GM19239 (cell line): ENCODE results near the gene LRMDA.
"Not testable (repeated sequence)": the region's sequence is repeated elsewhere in the genome, so short reads cannot be mapped to it uniquely, and the experiment has no call there.

ENCODE experiments used
- DNase-seq: peaks from one replicate; pipeline ENCODE4 v3.0.0; 2011; ENCODE audit warnings: low spot score; ENCODE audit not compliant: insufficient read length
- FAIRE-seq: peaks from 2 replicates; lab custom pipeline; 2011; peaks lifted over from hg19 to GRCh38; lab: Jason Lieb, UNC

Gene LRMDA

GRCh38 chr10:76581506-76582256 lies 1150.3 kb downstream of the LRMDA start:
- no peak for DNase-seq
- no peak for FAIRE-seq

DNA sequence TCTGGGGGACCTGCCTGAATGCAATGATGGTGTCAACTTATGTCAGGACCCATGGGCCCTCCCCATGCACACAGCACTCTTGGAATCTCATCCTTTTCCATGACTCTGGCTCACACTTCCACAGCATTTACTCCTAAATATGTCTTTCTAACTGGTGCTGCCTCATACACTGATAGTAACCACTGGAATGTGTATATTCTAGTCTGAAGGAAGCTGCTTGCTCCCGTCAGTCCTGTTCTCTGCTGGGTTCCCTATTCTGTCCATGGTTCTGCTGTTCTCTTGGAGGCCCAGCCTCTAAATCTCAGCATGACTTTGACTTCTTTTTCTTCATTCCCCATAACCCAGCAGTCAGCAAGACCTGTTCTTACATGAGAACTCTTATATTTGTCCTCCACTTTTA lies 1151.1 kb downstream of the LRMDA start:
- FAIRE-seq (no peak), DNase-seq (no peak)

- no peak for DNase-seq
- FAIRE-seq: no peak
Measured at GRCh38 chr10:76583711-76584161, 1152.3 kb downstream of the LRMDA start.

GRCh38 chr10:76584466-76584865 lies 1153.0 kb downstream of the LRMDA start:
- FAIRE-seq, DNase-seq: not testable (repeated sequence)
